Trophoblast cell (in vitro differentiated cells and primary cell): ENCODE results near the gene APCDD1.

Experiments
- DNase-seq, 2 donors: peaks; one replicate each; pipeline ENCODE4 v3.0.0-alpha.2; 2016
- H2AFZ ChIP-seq: 2 replicates; pipeline ENCODE4 v1.6.1; 2013; ENCODE audit warnings: low read length, moderate library complexity, mild to moderate bottlenecking; ENCODE audit not compliant: insufficient read depth, poor library complexity
- H2AK5ac ChIP-seq: 2 replicates; pipeline ENCODE4 v1.6.1; 2013; ENCODE audit warnings: mild to moderate bottlenecking, low read length
- H2BK120ac ChIP-seq: 2 replicates; pipeline ENCODE4 v1.6.1; 2013; ENCODE audit warnings: low read length, mild to moderate bottlenecking, moderate library complexity; ENCODE audit not compliant: insufficient read depth, poor library complexity
- H2BK12ac ChIP-seq: 2 replicates; pipeline ENCODE4 v1.6.1; 2013; ENCODE audit warnings: mild to moderate bottlenecking, low read length, moderate library complexity
- H2BK5ac ChIP-seq: 2 replicates; pipeline ENCODE4 v1.6.1; 2013; ENCODE audit warnings: low read length, low read depth, moderate library complexity, mild to moderate bottlenecking; ENCODE audit not compliant: poor library complexity
- H3K14ac ChIP-seq: 2 replicates; pipeline ENCODE4 v1.6.1; 2013; ENCODE audit warnings: mild to moderate bottlenecking, low read length
- H3K18ac ChIP-seq: 2 replicates; pipeline ENCODE4 v1.6.1; 2013; ENCODE audit warnings: mild to moderate bottlenecking, low read length
- H3K23ac ChIP-seq: 2 replicates; pipeline ENCODE4 v1.6.1; 2013; ENCODE audit warnings: low read length
- H3K27ac ChIP-seq: 2 replicates; pipeline ENCODE4 v1.5.1; 2013; ENCODE audit warnings: low read depth, mild to moderate bottlenecking, inconsistent platforms, low read length, moderate library complexity
- H3K27me3 ChIP-seq: 2 replicates; pipeline ENCODE4 v1.6.1; 2013; ENCODE audit warnings: inconsistent platforms, mild to moderate bottlenecking, low read length, moderate library complexity; ENCODE audit not compliant: insufficient read depth
- H3K36me3 ChIP-seq, 2 experiments: 1 replicate in 1 of 2; 2 replicates in 1 of 2; pipeline ENCODE4 v1.6.1; 2013; ENCODE audit warnings: low read length in 2 of 2, mild to moderate bottlenecking in 2 of 2, moderate library complexity in 1 of 2; ENCODE audit not compliant: insufficient read depth in 2 of 2, control insufficient read depth in 1 of 2
- H3K4ac ChIP-seq: 2 replicates; pipeline ENCODE4 v1.6.1; 2013; ENCODE audit warnings: low read depth, mild to moderate bottlenecking, low read length, moderate library complexity
- H3K4me1 ChIP-seq, 2 experiments: 1 replicate in 1 of 2; 2 replicates in 1 of 2; pipeline ENCODE4 v1.6.1; 2013; ENCODE audit warnings: low read length in 2 of 2, mild to moderate bottlenecking in 2 of 2, moderate library complexity in 1 of 2; ENCODE audit not compliant: insufficient read depth in 2 of 2, control insufficient read depth in 1 of 2
- H3K4me2 ChIP-seq: 2 replicates; pipeline ENCODE4 v1.6.1; 2013; ENCODE audit warnings: inconsistent platforms, mild to moderate bottlenecking, low read length, moderate library complexity
- H3K4me3 ChIP-seq: 2 replicates; pipeline ENCODE4 v1.5.1; 2013; ENCODE audit warnings: mild to moderate bottlenecking, low read depth, low read length, inconsistent platforms
- H3K79me1 ChIP-seq: one replicate; pipeline ENCODE4 v1.6.1; 2013; ENCODE audit warnings: low read length
- H3K79me2 ChIP-seq: 2 replicates; pipeline ENCODE4 v1.6.1; 2013; ENCODE audit warnings: low read length, mild to moderate bottlenecking; ENCODE audit not compliant: control insufficient read depth, insufficient read depth, poor library complexity
- H3K9ac ChIP-seq: 2 replicates; pipeline ENCODE4 v1.6.1; 2013; ENCODE audit warnings: mild to moderate bottlenecking, low read length
- H3K9me3 ChIP-seq: 2 replicates; pipeline ENCODE4 v1.6.1; 2013; ENCODE audit warnings: low read depth, mild to moderate bottlenecking, control low read depth, inconsistent platforms, low read length; ENCODE audit not compliant: insufficient read depth
- H4K12ac ChIP-seq: 2 replicates; pipeline ENCODE4 v1.6.1; 2013; ENCODE audit warnings: low read depth, mild to moderate bottlenecking, low read length, moderate library complexity
- H4K8ac ChIP-seq: 2 replicates; pipeline ENCODE4 v1.6.1; 2013; ENCODE audit warnings: low read depth, mild to moderate bottlenecking, low read length, moderate library complexity
- H4K91ac ChIP-seq: one replicate; pipeline ENCODE4 v1.6.1; 2013; ENCODE audit warnings: low read depth, mild to moderate bottlenecking, low read length, moderate library complexity
- WGBS: extraction: QIAGEN DNeasy Blood & Tissue Kit; methylation state at CpG from one replicate; pipeline ENCODE4 v1.1.7; 2013; ENCODE audit warnings: missing lambda C conversion rate; ENCODE audit not compliant: insufficient read length, insufficient coverage; ENCODE audit errors: extremely low coverage; 5-methylcytosine and 5-hydroxymethylcytosine counted together

The APCDD1 gene

DNA sequence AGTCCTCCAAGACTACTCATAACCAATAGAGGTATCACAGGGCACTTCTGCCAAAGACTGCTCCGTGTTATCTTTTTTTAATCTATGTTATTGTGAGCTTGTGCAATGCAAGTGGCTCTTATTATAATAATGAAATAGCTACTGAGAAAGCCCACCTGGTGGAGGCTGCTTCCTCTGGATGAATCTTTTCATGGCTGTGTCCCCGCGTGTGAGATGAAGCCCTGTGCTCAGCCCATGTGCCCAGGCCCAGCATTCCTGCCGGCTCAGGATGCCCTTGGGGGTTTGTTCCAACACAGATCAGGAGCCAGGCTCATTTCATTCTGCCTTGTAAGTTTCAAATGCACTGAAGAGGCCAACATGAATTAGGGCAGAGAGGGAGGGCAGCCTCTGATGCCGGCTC lies 18.7 kb downstream of the APCDD1 start:
- no peak overlapping the region for H2BK120ac ChIP-seq
- no peaks in the 10 kb centered on the region for H3K9me3 ChIP-seq
- H2AK5ac ChIP-seq: no peak overlapping the region
- no peaks in the 10 kb centered on the region for H3K79me2 ChIP-seq
- no peak overlapping the region for H2BK5ac ChIP-seq
- no peak overlapping the region for H3K14ac ChIP-seq
- H3K4me3 ChIP-seq: no peak overlapping the region
- no peaks in the 10 kb centered on the region for H3K4me1 ChIP-seq
- H3K27ac ChIP-seq: no peak overlapping the region
- no peak overlapping the region for H3K4me2 ChIP-seq
- DNase-seq: no peak
- no peak overlapping the region for H3K23ac ChIP-seq
- no peak overlapping the region for H3K9ac ChIP-seq
- H3K36me3 ChIP-seq: no peaks in the 10 kb centered on the region
- H3K27me3 ChIP-seq: no peaks in the 10 kb centered on the region
- H3K4ac ChIP-seq: no peak overlapping the region
- no peaks in the 10 kb centered on the region for H3K79me1 ChIP-seq
- H2BK12ac ChIP-seq: no peak overlapping the region
- H3K18ac ChIP-seq: no peak overlapping the region
- H2AFZ ChIP-seq: no peak overlapping the region
- H4K8ac ChIP-seq: no peak overlapping the region
- no CpG with 5 or more reads among the region's 5 CpGs for WGBS
- no peak overlapping the region for H4K12ac ChIP-seq
- H4K91ac ChIP-seq: no peak overlapping the region

DNA sequence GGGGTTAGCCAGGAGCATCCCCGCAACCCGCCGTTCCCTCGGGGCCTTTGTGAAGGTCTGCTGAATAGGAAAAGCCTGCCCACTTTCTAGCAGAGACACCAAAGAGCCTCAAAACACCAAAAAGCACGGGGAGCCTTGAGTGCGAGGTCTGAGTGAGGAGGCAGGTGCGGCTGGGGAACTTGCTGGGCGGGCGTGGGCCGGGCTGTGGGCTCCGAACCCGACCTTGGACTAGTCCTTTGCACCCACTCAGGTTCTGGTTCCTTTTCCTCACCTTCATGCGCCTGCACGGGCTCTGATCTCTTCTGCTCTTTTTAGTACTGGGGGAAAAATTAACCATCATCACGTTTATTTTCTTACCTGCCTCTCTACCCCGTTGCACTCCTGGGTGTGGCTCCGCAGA lies 19.9 kb downstream of the APCDD1 start:
- Histone ChIP-seq H3K27ac (no peak overlapping the region), H2BK5ac (no peak overlapping the region), H2BK12ac (no peak overlapping the region), H4K8ac (no peak overlapping the region), H2AFZ (no peak overlapping the region), H3K4me2 (no peak overlapping the region), H3K4ac (no peak overlapping the region), H3K79me1 (no peaks in the 10 kb centered on the region), H3K9me3 (peaks cover 2% of the 10 kb centered on the region), H3K18ac (no peak overlapping the region), H2BK120ac (no peak overlapping the region), H3K79me2 (no peaks in the 10 kb centered on the region), H4K91ac (no peak overlapping the region), H3K14ac (no peak overlapping the region), H2AK5ac (no peak overlapping the region), H3K9ac (no peak overlapping the region), H3K23ac (no peak overlapping the region), H3K36me3 (no peaks in the 10 kb centered on the region), H3K27me3 (no peaks in the 10 kb centered on the region), H3K4me1 (no peaks in the 10 kb centered on the region), H4K12ac (no peak overlapping the region), H3K4me3 (no peak overlapping the region)
- WGBS: no CpG with 5 or more reads among the region's 17 CpGs
- DNase-seq: no peak

- no peak overlapping the region for H3K27ac ChIP-seq
- no peaks in the 10 kb centered on the region for H3K36me3 ChIP-seq
- no peak overlapping the region for H3K9ac ChIP-seq
- H2AK5ac ChIP-seq: no peak overlapping the region
- no peak overlapping the region for H4K91ac ChIP-seq
- no peak overlapping the region for H3K4me2 ChIP-seq
- H2BK120ac ChIP-seq: no peak overlapping the region
- no peak overlapping the region for H4K12ac ChIP-seq
- H3K4me3 ChIP-seq: no peak overlapping the region
- no peak overlapping the region for H2BK12ac ChIP-seq
- H3K18ac ChIP-seq: no peak overlapping the region
- H3K79me2 ChIP-seq: no peaks in the 10 kb centered on the region
- peaks cover 2% of the 10 kb centered on the region for H3K9me3 ChIP-seq
- no peaks in the 10 kb centered on the region for H3K4me1 ChIP-seq
- WGBS: no CpG with 5 or more reads among the region's 3 CpGs
- H3K27me3 ChIP-seq: no peaks in the 10 kb centered on the region
- H2BK5ac ChIP-seq: no peak overlapping the region
- H3K4ac ChIP-seq: no peak overlapping the region
- no peak overlapping the region for H3K14ac ChIP-seq
- H4K8ac ChIP-seq: no peak overlapping the region
- H3K23ac ChIP-seq: no peak overlapping the region
- H3K79me1 ChIP-seq: no peaks in the 10 kb centered on the region
- no peak overlapping the region for H2AFZ ChIP-seq
- DNase-seq: no peak
These were observed 20.8 kb downstream of the APCDD1 start for GRCh38 chr18:10475276-10475653.

DNA sequence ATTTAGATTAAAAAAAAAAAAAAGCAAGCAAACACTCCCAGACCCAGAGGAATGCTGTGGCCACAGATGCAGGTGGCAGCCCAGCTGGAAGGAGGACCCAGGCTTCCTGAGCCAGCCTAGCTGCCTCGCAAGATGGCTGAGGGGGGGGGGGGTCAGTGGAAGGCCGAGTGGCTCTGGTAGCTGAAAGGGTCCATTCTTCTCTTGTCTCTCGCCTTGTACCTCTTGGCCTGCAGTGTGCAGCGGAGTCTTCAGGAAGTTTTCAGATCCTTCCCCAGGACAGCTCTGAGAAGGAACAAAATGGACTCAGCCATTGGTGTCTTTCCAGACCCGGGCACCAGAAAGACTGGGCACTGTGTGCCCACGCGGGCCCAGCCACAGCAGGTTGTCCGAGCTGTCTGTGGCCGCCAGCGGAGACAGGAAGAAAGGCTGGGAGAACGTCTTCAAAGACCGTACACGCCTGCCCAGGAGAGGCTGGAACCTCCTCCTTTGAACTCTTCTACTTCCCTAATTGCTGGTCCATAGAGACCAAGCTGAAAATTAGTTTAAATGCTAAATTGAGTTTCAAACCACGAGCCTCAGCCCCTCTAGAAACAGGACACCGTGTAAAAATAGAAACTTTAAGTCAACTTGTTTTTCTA lies 21.3 kb downstream of the APCDD1 start:
- H3K27ac ChIP-seq: no peak overlapping the region
- no peak overlapping the region for H2AFZ ChIP-seq
- no peak overlapping the region for H3K18ac ChIP-seq
- H2BK5ac ChIP-seq: no peak overlapping the region
- no peak overlapping the region for H4K12ac ChIP-seq
- no peaks in the 10 kb centered on the region for H3K79me1 ChIP-seq
- no peak overlapping the region for H2BK12ac ChIP-seq
- no peak overlapping the region for H3K4me3 ChIP-seq
- no peaks in the 10 kb centered on the region for H3K27me3 ChIP-seq
- no CpG with 5 or more reads among the region's 15 CpGs for WGBS
- no peaks in the 10 kb centered on the region for H3K79me2 ChIP-seq
- H3K4ac ChIP-seq: no peak overlapping the region
- no peak overlapping the region for H3K23ac ChIP-seq
- H3K4me1 ChIP-seq: no peaks in the 10 kb centered on the region
- no peaks in the 10 kb centered on the region for H3K36me3 ChIP-seq
- no peak overlapping the region for H3K14ac ChIP-seq
- H4K8ac ChIP-seq: no peak overlapping the region
- no peak overlapping the region for H2AK5ac ChIP-seq
- H2BK120ac ChIP-seq: no peak overlapping the region
- no peak overlapping the region for H4K91ac ChIP-seq
- no peak overlapping the region for H3K4me2 ChIP-seq
- no peak overlapping the region for H3K9ac ChIP-seq
- no peak for DNase-seq
- peaks cover 2% of the 10 kb centered on the region for H3K9me3 ChIP-seq
